ES-I3 (cell line): ENCODE measurements around the gene APOL5.

Experiments
- H3K36me3 ChIP-seq: 2 replicates; pipeline ENCODE4 v1.6.1; 2013; ENCODE audit warnings: mild to moderate bottlenecking, low read length, control low read depth, moderate library complexity; ENCODE audit not compliant: insufficient read depth
- H3K4me1 ChIP-seq: 2 replicates; pipeline ENCODE4 v1.6.1; 2013; ENCODE audit warnings: mild to moderate bottlenecking, control low read depth, low read length; ENCODE audit not compliant: insufficient read depth
- H3K9ac ChIP-seq: 2 replicates; pipeline ENCODE4 v1.6.1; 2013; ENCODE audit warnings: low read depth, mild to moderate bottlenecking, low read length, moderate library complexity
- H3K9me3 ChIP-seq: 2 replicates; pipeline ENCODE4 v1.6.1; 2013; ENCODE audit warnings: mild to moderate bottlenecking, low read length, moderate library complexity; ENCODE audit not compliant: control insufficient read depth, insufficient read depth

The APOL5 gene

GRCh38 chr22:35742342-35743100 lies 24.8 kb downstream of the APOL5 start:
- H3K36me3 ChIP-seq: peaks cover 19% of the 10 kb centered on the region; the same call in 1 of the 2 replicates
- H3K9ac ChIP-seq: no peak overlapping the region
- H3K4me1 ChIP-seq: peaks cover 9% of the 10 kb centered on the region
- no peaks in the 10 kb centered on the region for H3K9me3 ChIP-seq

GRCh38 chr22:35743326-35743860 lies 25.7 kb downstream of the APOL5 start:
- Histone ChIP-seq H3K9ac (no peak overlapping the region), H3K36me3 (peaks cover 18% of the 10 kb centered on the region; the same call in 1 of the 2 replicates), H3K4me1 (peaks cover 17% of the 10 kb centered on the region), H3K9me3 (no peaks in the 10 kb centered on the region)

- no peaks in the 10 kb centered on the region for H3K9me3 ChIP-seq
- H3K4me1 ChIP-seq: peaks cover 33% of the 10 kb centered on the region
- H3K36me3 ChIP-seq: peaks cover 16% of the 10 kb centered on the region; the same call in 1 of the 2 replicates
- H3K9ac ChIP-seq: no peak overlapping the region
Observed at GRCh38 chr22:35746248-35746647, 28.6 kb downstream of the APOL5 start.

- peaks cover 16% of the 10 kb centered on the region; the same call in 1 of the 2 replicates for H3K36me3 ChIP-seq
- H3K9ac ChIP-seq: no peak overlapping the region
- peaks cover 34% of the 10 kb centered on the region for H3K4me1 ChIP-seq
- no peaks in the 10 kb centered on the region for H3K9me3 ChIP-seq
Observed at GRCh38 chr22:35746946-35747703, 29.5 kb downstream of the APOL5 start.

- H3K4me1 ChIP-seq: peaks cover 37% of the 10 kb centered on the region
- peaks cover 10% of the 10 kb centered on the region; the same call in 1 of the 2 replicates for H3K36me3 ChIP-seq
- no peak overlapping the region for H3K9ac ChIP-seq
Observed at GRCh38 chr22:35749808-35750207, 32.1 kb downstream of the APOL5 start.

GRCh38 chr22:35752006-35752862 lies 34.6 kb downstream of the APOL5 start:
- Histone ChIP-seq H3K9me3 (no peaks in the 10 kb centered on the region), H3K4me1 (peaks cover 37% of the 10 kb centered on the region), H3K36me3 (no peaks in the 10 kb centered on the region), H3K9ac (no peak overlapping the region)

More at GRCh38 chr22:35749808-35750207, 32.1 kb downstream of the APOL5 start:
- no peaks in the 10 kb centered on the region for H3K9me3 ChIP-seq

- Histone ChIP-seq H3K4me1 (peaks cover 35% of the 10 kb centered on the region), H3K9ac (no peak overlapping the region), H3K36me3 (no peaks in the 10 kb centered on the region), H3K9me3 (no peaks in the 10 kb centered on the region)
Observed at GRCh38 chr22:35752863-35753189, 35.2 kb downstream of the APOL5 start.

- peaks cover 16% of the 10 kb centered on the region; the same call in 1 of the 2 replicates for H3K4me1 ChIP-seq
- no peak overlapping the region for H3K9ac ChIP-seq
- no peaks in the 10 kb centered on the region for H3K9me3 ChIP-seq
- H3K36me3 ChIP-seq: no peaks in the 10 kb centered on the region
Observed at GRCh38 chr22:35754761-35755160, 37.1 kb downstream of the APOL5 start.

GRCh38 chr22:35756722-35757121 lies 39.0 kb downstream of the APOL5 start:
- Histone ChIP-seq H3K36me3 (no peaks in the 10 kb centered on the region), H3K9ac (no peak overlapping the region), H3K4me1 (peaks cover 13% of the 10 kb centered on the region; the same call in 1 of the 2 replicates), H3K9me3 (no peaks in the 10 kb centered on the region)

GRCh38 chr22:35758394-35758793 lies 40.7 kb downstream of the APOL5 start:
- Histone ChIP-seq H3K4me1 (no peaks in the 10 kb centered on the region), H3K36me3 (no peaks in the 10 kb centered on the region), H3K9ac (no peak overlapping the region)

GRCh38 chr22:35761037-35761436 lies 43.4 kb downstream of the APOL5 start:
- Histone ChIP-seq H3K9me3 (no peaks in the 10 kb centered on the region), H3K36me3 (no peaks in the 10 kb centered on the region), H3K4me1 (no peaks in the 10 kb centered on the region), H3K9ac (no peak overlapping the region)

More at GRCh38 chr22:35758394-35758793, 40.7 kb downstream of the APOL5 start:
- H3K9me3 ChIP-seq: no peaks in the 10 kb centered on the region

- Histone ChIP-seq H3K9me3 (no peaks in the 10 kb centered on the region), H3K4me1 (peaks cover 10% of the 10 kb centered on the region)
Observed at GRCh38 chr22:35766654-35767580, 49.2 kb downstream of the APOL5 start.

GRCh38 chr22:35769974-35770373 lies 52.3 kb downstream of the APOL5 start:
- no peaks in the 10 kb centered on the region for H3K9me3 ChIP-seq
- peaks cover 10% of the 10 kb centered on the region for H3K4me1 ChIP-seq
- no peak overlapping the region for H3K9ac ChIP-seq
- no peaks in the 10 kb centered on the region for H3K36me3 ChIP-seq

More at GRCh38 chr22:35766654-35767580, 49.2 kb downstream of the APOL5 start:
- no peaks in the 10 kb centered on the region for H3K36me3 ChIP-seq
- no peak overlapping the region for H3K9ac ChIP-seq
